Prostate gland (tissue), 2 donors: ENCODE results near the gene EIPR1. TPM values are rescaled to one million over a fixed set of nuclear protein-coding genes. Genes with fewer than 3 reads are reported as not detected.

Experiments used
- DNase-seq: peaks from one replicate; pipeline ENCODE4 v3.0.0-alpha.2; 2019; ENCODE audit warnings: low spot score
- H3K27ac ChIP-seq, 2 donors: fragments of 200-600 bp; sonication (generic); 2 replicates each; pipeline ENCODE4 v1.5.1; 2017 to 2019
- H3K27me3 ChIP-seq: fragments of 200-600 bp; sonication (generic); replicated peaks from 2 replicates; pipeline ENCODE4 v1.5.1; 2019; ENCODE audit not compliant: insufficient read depth
- H3K36me3 ChIP-seq, 2 donors: fragments of 200-600 bp; sonication (generic); 1 replicate in 1 of 2; 2 replicates in 1 of 2; pipeline versions ENCODE4 v1.5.1 to v1.8.1; 2017 to 2019
- H3K4me1 ChIP-seq: fragments of 200-600 bp; sonication (generic); replicated peaks from 2 replicates; pipeline ENCODE4 v1.5.1; 2019
- H3K4me3 ChIP-seq, 2 donors: fragments of 200-600 bp; sonication (generic); 2 replicates each; pipeline ENCODE4 v1.5.1; 2017 to 2019
- H3K9me3 ChIP-seq: fragments of 200-600 bp; sonication (generic); 2 replicates; pipeline ENCODE4 v1.5.1; 2017
- CTCF ChIP-seq, 4 experiments: fragments of 200-600 bp in 2 of 4; fragments of 450-650 bp in 2 of 4; sonication (generic) in 2 of 4; IDR thresholded peaks; 1 replicate in 3 of 4; 2 replicates in 1 of 4; pipeline ENCODE4 v1.5.1; 2016 to 2019; ENCODE audit warnings: antibody characterized with exemption in 4 of 4, mild to moderate bottlenecking in 2 of 4, moderate library complexity in 2 of 4
- POLR2A ChIP-seq: fragments of 450-650 bp; IDR thresholded peaks from one replicate; pipeline ENCODE4 v1.6.1; 2016; ENCODE audit warnings: antibody characterized with exemption, mild to moderate bottlenecking
- POLR2AphosphoS5 ChIP-seq: sonication (generic); formaldehyde crosslinking; IDR thresholded peaks from one replicate; pipeline ENCODE4 v1.6.1; 2017; ENCODE audit warnings: antibody characterized with exemption
- WGBS: methylation state at CpG from one replicate; pipeline ENCODE4 v1.1.5; 2018; 5-methylcytosine and 5-hydroxymethylcytosine counted together
- intact Hi-C: fragments of 100-400 bp; cut with DNase I; formaldehyde crosslinking; loops from one replicate; pipeline ENCODE4 v1.14.2; 2022
- total RNA-seq, 2 donors: library from RNA; depleted of rRNA; stranded (reverse); fragments of >200 nt; gene quantifications; one replicate each; pipeline ENCODE4 v1.1.0, GENCODE V29; 2016

Gene EIPR1
- total RNA-seq, 2 donors from 2014 or later = 30.0 to 52.3 TPM

- Histone ChIP-seq H3K27me3 (no peaks in the 10 kb centered on the region), H3K4me1 (peaks cover 8% of the 10 kb centered on the region), H3K4me3 (no peak overlapping the region), H3K27ac (no peak overlapping the region), H3K36me3 (no peaks in the 10 kb centered on the region), H3K9me3 (no peaks in the 10 kb centered on the region)
- intact Hi-C loops = no loop called here
- 90% methylated on average over 17 of the region's 17 CpGs for WGBS
- no peak for DNase-seq
- TF ChIP-seq CTCF (IDR thresholded peaks at IDR 0.05) = no peak
Observed at GRCh38 chr2:3148716-3149115, 228.9 kb downstream of the EIPR1 start.

GRCh38 chr2:3147651-3148530 is 229.7 kb downstream of the EIPR1 start:
- intact Hi-C loops = no loop called here
- WGBS = 86% methylated on average over 39 of the region's 39 CpGs
- TF ChIP-seq POLR2AphosphoS5 (no peak), CTCF (IDR thresholded peaks at IDR 0.05) (no peak), POLR2A (no peak)
- Histone ChIP-seq H3K27me3 (no peaks in the 10 kb centered on the region), H3K36me3 (no peaks in the 10 kb centered on the region), H3K9me3 (no peaks in the 10 kb centered on the region), H3K27ac (no peak overlapping the region), H3K4me3 (no peak overlapping the region), H3K4me1 (peaks cover 8% of the 10 kb centered on the region)
- no peak for DNase-seq

- TF ChIP-seq POLR2A (no peak), CTCF (IDR thresholded peaks at IDR 0.05) (no peak)
- intact Hi-C loops = no loop called here
Observed at GRCh38 chr2:3146772-3147650, 230.6 kb downstream of the EIPR1 start.

GRCh38 chr2:3146175-3146574 is 231.4 kb downstream of the EIPR1 start:
- TF ChIP-seq POLR2A = no peak
- TF ChIP-seq CTCF (IDR thresholded peaks at IDR 0.05) = no peak
- TF ChIP-seq POLR2AphosphoS5 = no peak
- Histone ChIP-seq H3K27ac (no peak overlapping the region), H3K4me3 (no peak overlapping the region), H3K9me3 (no peaks in the 10 kb centered on the region), H3K36me3 (no peaks in the 10 kb centered on the region), H3K4me1 (peaks cover 8% of the 10 kb centered on the region), H3K27me3 (no peaks in the 10 kb centered on the region)
- 83% methylated on average over 8 of the region's 8 CpGs for WGBS
- intact Hi-C loops = no loop called here
- no peak for DNase-seq

More at GRCh38 chr2:3146772-3147650, 230.6 kb downstream of the EIPR1 start:
- Histone ChIP-seq H3K4me1 (peaks cover 8% of the 10 kb centered on the region), H3K27me3 (no peaks in the 10 kb centered on the region), H3K36me3 (no peaks in the 10 kb centered on the region), H3K4me3 (no peak overlapping the region), H3K9me3 (no peaks in the 10 kb centered on the region), H3K27ac (no peak overlapping the region)
- no peak for DNase-seq
- WGBS = 93% methylated on average over 30 of the region's 30 CpGs
